ENCODE data around the gene BACH2. TPM values are rescaled to one million over a fixed set of nuclear protein-coding genes. Genes with fewer than 3 reads are reported as not detected.

BACH2 gene
- total and polyA plus RNA-seq, 4 donors = 0.78 to 17.4 (median 3.2) TPM

GRCh38 chr6:89888138-89888514, 408.5 kb downstream of the BACH2 start:
- WGBS, 2 donors = 83 to 85% methylated on average over 5 to 7 of the region's 7 CpGs
- Histone ChIP-seq H3K4me1 (ENCODE audit: control insufficient read depth in 5 of 5, insufficient read depth in 5 of 5, low read length in 5 of 5) (peaks cover 0 to 2% (median 0%) of the 10 kb centered on the region in 5 donors), H3K36me3 (ENCODE audit: control insufficient read depth in 4 of 4, insufficient read depth in 4 of 4, low read length in 4 of 4) (no peaks in the 10 kb centered on the region), H3K27me3 (ENCODE audit: control insufficient read depth in 3 of 3, insufficient read depth in 3 of 3, low read length in 2 of 3) (peaks cover 0 to 27% (median 6%) of the 10 kb centered on the region in 3 donors), H3K4me3 (no peak overlapping the region), H3K9ac (ENCODE audit: insufficient read depth in 1 of 2, low read length in 2 of 2) (no peak overlapping the region), H3K27ac (ENCODE audit: low read depth in 1 of 2, low read length in 1 of 2) (no peak overlapping the region), H3K9me3 (ENCODE audit: control insufficient read depth in 4 of 4, insufficient read depth in 3 of 4, low read length in 3 of 4) (peaks cover 0 to 6% (median 0%) of the 10 kb centered on the region in 4 donors)
- no peak for TF ChIP-seq CTCF (IDR thresholded peaks at IDR 0.05; ENCODE audit: control extremely low read depth, extremely low read depth)
- DNase-seq = no peak
- ATAC-seq (ENCODE audit: insufficient read depth, low FRiP score) = no peak

GRCh38 chr6:89887452-89888137, 409.0 kb downstream of the BACH2 start:
- Histone ChIP-seq H3K9ac (ENCODE audit: insufficient read depth in 1 of 2, low read length in 2 of 2) (no peak overlapping the region), H3K27ac (ENCODE audit: low read depth in 1 of 2, low read length in 1 of 2) (no peak overlapping the region), H3K27me3 (ENCODE audit: control insufficient read depth in 3 of 3, insufficient read depth in 3 of 3, low read length in 2 of 3) (peaks cover 0 to 27% (median 6%) of the 10 kb centered on the region in 3 donors), H3K36me3 (ENCODE audit: control insufficient read depth in 4 of 4, insufficient read depth in 4 of 4, low read length in 4 of 4) (no peaks in the 10 kb centered on the region), H3K4me3 (no peak overlapping the region), H3K9me3 (ENCODE audit: control insufficient read depth in 4 of 4, insufficient read depth in 3 of 4, low read length in 3 of 4) (peaks cover 0 to 6% (median 0%) of the 10 kb centered on the region in 4 donors), H3K4me1 (ENCODE audit: control insufficient read depth in 5 of 5, insufficient read depth in 5 of 5, low read length in 5 of 5) (peaks cover 0 to 2% (median 0%) of the 10 kb centered on the region in 5 donors)
- ATAC-seq (ENCODE audit: insufficient read depth, low FRiP score) = no peak
- peak in 2 of 3 donors; percentile 10 to 12 for DNase-seq
- WGBS, 2 donors = 22 to 26% methylated on average over 43 of the region's 43 CpGs
- no peak for TF ChIP-seq CTCF (IDR thresholded peaks at IDR 0.05; ENCODE audit: control extremely low read depth, extremely low read depth)

- H3K4me3 ChIP-seq = no peak overlapping the region
- 89% methylated on average over 44 of the region's 44 CpGs for WGBS, 2 donors
- peak; percentile 7 to 36 (median 30) for DNase-seq
- peaks cover 0 to 2% (median 0%) of the 10 kb centered on the region in 5 donors for H3K4me1 ChIP-seq (ENCODE audit: control insufficient read depth in 5 of 5, insufficient read depth in 5 of 5, low read length in 5 of 5)
- H3K9ac ChIP-seq (ENCODE audit: insufficient read depth in 1 of 2, low read length in 2 of 2) = no peak overlapping the region
- H3K27ac ChIP-seq (ENCODE audit: low read depth in 1 of 2, low read length in 1 of 2) = no peak overlapping the region
- peaks cover 0 to 6% (median 0%) of the 10 kb centered on the region in 4 donors for H3K9me3 ChIP-seq (ENCODE audit: control insufficient read depth in 4 of 4, insufficient read depth in 3 of 4, low read length in 3 of 4)
- no peaks in the 10 kb centered on the region for H3K36me3 ChIP-seq (ENCODE audit: control insufficient read depth in 4 of 4, insufficient read depth in 4 of 4, low read length in 4 of 4)
- H3K27me3 ChIP-seq (ENCODE audit: control insufficient read depth in 3 of 3, insufficient read depth in 3 of 3, low read length in 2 of 3) = peaks cover 0 to 23% (median 6%) of the 10 kb centered on the region in 3 donors
- ATAC-seq (ENCODE audit: insufficient read depth, low FRiP score) = no peak
- no peak for TF ChIP-seq CTCF (IDR thresholded peaks at IDR 0.05; ENCODE audit: control extremely low read depth, extremely low read depth)
These were observed 410.1 kb downstream of the BACH2 start for GRCh38 chr6:89886378-89887120.

Small RNA genes lying within 50 kb of the gene (small RNA-seq; reads per million reads assigned to genes)
- not detected for gene MIR4464 (ENCODE audit: low replicate concordance)
- not detected for gene RF00019 (ENCODE audit: low replicate concordance)
- gene RN7SKP110 (ENCODE audit: low replicate concordance) = not detected
